NCI-H1930 (cell line): Measurements from ENCODE around the gene SMIM23.

Experiments used
- DNase-seq, 2 experiments: peaks; one replicate each; lab custom pipeline; 2025; lab: John Stamatoyannopoulos, UW

The SMIM23 gene

GRCh38 chr5:171785517-171785916, at the start of gene SMIM23:
Gene SMIM23 (plus strand): TSS chr5:171785817. CDS start chr5:171785872, 55 bp downstream.
- no peak for DNase-seq

- DNase-seq: no peak
These were observed 48.4 kb upstream of the SMIM23 start for GRCh38 chr5:171736976-171737891.

- DNase-seq: no peak
These were observed 47.1 kb upstream of the SMIM23 start for GRCh38 chr5:171738501-171738900.

- no peak for DNase-seq
These were observed 46.3 kb upstream of the SMIM23 start for GRCh38 chr5:171739271-171739670.

- DNase-seq: no peak
These were observed 42.1 kb upstream of the SMIM23 start for GRCh38 chr5:171743436-171744076.

GRCh38 chr5:171744264-171744663, 41.4 kb upstream of the SMIM23 start:
- DNase-seq: no peak

GRCh38 chr5:171744882-171745281, 40.7 kb upstream of the SMIM23 start:
- no peak for DNase-seq

GRCh38 chr5:171745602-171746001, 40.0 kb upstream of the SMIM23 start:
- DNase-seq: no peak

GRCh38 chr5:171747061-171747859, 38.4 kb upstream of the SMIM23 start:
- no peak for DNase-seq

- no peak for DNase-seq
These were observed 36.9 kb upstream of the SMIM23 start for GRCh38 chr5:171748720-171749119.

GRCh38 chr5:171749365-171749764, 36.3 kb upstream of the SMIM23 start:
- no peak for DNase-seq

GRCh38 chr5:171750311-171750788, 35.3 kb upstream of the SMIM23 start:
- peak in 1 of 2 experiments; percentile 1 for DNase-seq

GRCh38 chr5:171755354-171755821, 30.2 kb upstream of the SMIM23 start:
- DNase-seq: no peak

- no peak for DNase-seq
These were observed 27.6 kb upstream of the SMIM23 start for GRCh38 chr5:171757853-171758535.

- no peak for DNase-seq
These were observed 25.8 kb upstream of the SMIM23 start for GRCh38 chr5:171759777-171760176.

- no peak for DNase-seq
These were observed 23.5 kb upstream of the SMIM23 start for GRCh38 chr5:171762021-171762608.

GRCh38 chr5:171762903-171763302, 22.7 kb upstream of the SMIM23 start:
- DNase-seq: no peak

- no peak for DNase-seq
These were observed 21.4 kb upstream of the SMIM23 start for GRCh38 chr5:171764265-171764664.

GRCh38 chr5:171766875-171767274, 18.7 kb upstream of the SMIM23 start:
- no peak for DNase-seq

- no peak for DNase-seq
These were observed 15.5 kb upstream of the SMIM23 start for GRCh38 chr5:171770153-171770552.

GRCh38 chr5:171771856-171772255, 13.8 kb upstream of the SMIM23 start:
- no peak for DNase-seq
